ENCODE data around the gene ARMH2. TPM values are rescaled to one million over a fixed set of nuclear protein-coding genes. Genes with fewer than 3 reads are reported as not detected.

ARMH2 gene
- total RNA-seq, 6 experiments from 2014 or later: not detected

DNA sequence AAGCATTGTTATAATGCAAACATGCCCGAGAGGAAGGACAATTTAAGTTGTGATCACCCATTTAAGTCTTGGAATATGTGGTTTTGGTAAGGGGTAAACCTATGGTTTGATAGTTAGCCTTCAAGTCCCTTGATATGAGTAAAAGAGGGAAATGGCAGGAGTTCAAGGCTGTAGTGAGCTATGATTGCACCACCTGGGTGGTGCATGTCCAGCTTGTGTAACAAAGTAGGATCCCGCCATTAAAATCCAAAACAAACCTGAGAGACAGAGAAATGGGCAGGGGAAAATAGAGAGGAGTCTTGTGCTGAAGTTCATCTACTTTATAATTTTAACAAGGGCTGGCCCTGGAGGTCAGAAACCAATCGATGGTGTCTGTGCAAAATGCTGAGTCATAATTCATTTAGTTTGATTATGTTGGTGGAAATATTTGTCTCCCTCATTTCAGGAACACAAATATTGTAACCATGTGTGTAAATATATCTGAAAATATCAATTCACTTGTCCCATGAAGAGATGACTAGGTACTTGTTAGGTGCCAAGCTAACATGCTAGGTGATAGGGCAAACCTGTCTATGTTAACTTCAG, 23.2 kb upstream of the ARMH2 start:
- H3K27ac Mint-ChIP-seq: no peak overlapping the region
- H3K4me3 Mint-ChIP-seq: no peak overlapping the region
- TF ChIP-seq, protein P1, sequence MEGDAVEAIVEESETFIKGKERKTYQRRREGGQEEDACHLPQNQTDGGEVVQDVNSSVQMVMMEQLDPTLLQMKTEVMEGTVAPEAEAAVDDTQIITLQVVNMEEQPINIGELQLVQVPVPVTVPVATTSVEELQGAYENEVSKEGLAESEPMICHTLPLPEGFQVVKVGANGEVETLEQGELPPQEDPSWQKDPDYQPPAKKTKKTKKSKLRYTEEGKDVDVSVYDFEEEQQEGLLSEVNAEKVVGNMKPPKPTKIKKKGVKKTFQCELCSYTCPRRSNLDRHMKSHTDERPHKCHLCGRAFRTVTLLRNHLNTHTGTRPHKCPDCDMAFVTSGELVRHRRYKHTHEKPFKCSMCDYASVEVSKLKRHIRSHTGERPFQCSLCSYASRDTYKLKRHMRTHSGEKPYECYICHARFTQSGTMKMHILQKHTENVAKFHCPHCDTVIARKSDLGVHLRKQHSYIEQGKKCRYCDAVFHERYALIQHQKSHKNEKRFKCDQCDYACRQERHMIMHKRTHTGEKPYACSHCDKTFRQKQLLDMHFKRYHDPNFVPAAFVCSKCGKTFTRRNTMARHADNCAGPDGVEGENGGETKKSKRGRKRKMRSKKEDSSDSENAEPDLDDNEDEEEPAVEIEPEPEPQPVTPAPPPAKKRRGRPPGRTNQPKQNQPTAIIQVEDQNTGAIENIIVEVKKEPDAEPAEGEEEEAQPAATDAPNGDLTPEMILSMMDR (IDR thresholded peaks at IDR 0.05): no peak
- no peaks in the 10 kb centered on the region for H3K9me3 Mint-ChIP-seq
- no peaks in the 10 kb centered on the region; the same call in 1 of the 2 replicates for H3K27me3 Mint-ChIP-seq (ENCODE audit: insufficient read depth)
- no peak for DNase-seq
- H3K36me3 Mint-ChIP-seq (ENCODE audit: low read depth): no peaks in the 10 kb centered on the region; the same call in 1 of the 2 replicates
- H3K4me1 Mint-ChIP-seq (ENCODE audit: low read depth): peaks cover 10% of the 10 kb centered on the region; the same call in 1 of the 2 replicates

DNA sequence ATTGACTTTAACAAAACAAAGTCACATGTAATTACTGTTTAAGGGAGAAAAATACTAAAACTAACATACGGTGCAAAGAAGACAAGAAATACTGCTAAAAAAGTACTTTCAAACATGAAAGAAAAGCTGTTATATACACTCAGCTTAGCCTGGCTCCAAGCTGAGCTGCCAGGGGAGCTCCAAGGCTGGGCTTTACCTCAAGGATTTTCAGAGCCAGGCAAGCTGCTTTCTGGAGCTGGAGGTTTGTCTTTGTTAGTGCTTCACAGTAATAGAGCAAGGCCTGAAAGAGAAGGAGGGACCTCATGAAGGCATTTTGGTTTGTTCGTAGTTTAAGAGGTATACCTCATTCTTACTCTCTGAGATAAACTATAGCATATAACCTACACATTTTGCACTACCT, 19.6 kb upstream of the ARMH2 start:
- H3K4me1 Mint-ChIP-seq (ENCODE audit: low read depth): peaks cover 10% of the 10 kb centered on the region; the same call in 1 of the 2 replicates
- H3K9me3 Mint-ChIP-seq: no peaks in the 10 kb centered on the region
- TF ChIP-seq, protein P1 (IDR thresholded peaks at IDR 0.05): no peak
- H3K4me3 Mint-ChIP-seq: no peak overlapping the region
- H3K27me3 Mint-ChIP-seq (ENCODE audit: insufficient read depth): no peaks in the 10 kb centered on the region; the same call in 1 of the 2 replicates
- no peak overlapping the region for H3K27ac Mint-ChIP-seq
- no peaks in the 10 kb centered on the region; the same call in 1 of the 2 replicates for H3K36me3 Mint-ChIP-seq (ENCODE audit: low read depth)
- DNase-seq: no peak

DNA sequence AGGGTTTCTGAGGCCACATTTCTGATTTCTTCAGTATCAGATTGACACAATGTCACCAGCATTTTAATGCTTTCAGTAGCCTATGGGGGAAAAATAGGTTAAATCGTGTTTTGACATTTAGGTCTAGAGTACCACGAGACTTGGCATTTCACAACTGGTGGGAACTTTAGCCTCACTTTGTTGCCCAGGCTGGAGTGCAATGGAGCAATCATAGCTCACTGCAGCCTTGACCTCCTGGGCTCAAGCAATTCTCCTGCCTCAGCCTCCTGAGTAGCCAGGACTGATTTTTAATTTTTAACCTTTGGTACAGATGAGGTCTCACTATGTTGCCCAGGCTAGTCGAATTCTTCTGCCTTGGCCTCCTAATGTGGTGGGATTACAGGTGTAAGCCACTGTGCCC, 11.0 kb upstream of the ARMH2 start:
- Mint-ChIP-seq H3K27ac (no peak overlapping the region), H3K9me3 (no peaks in the 10 kb centered on the region), H3K4me1 (ENCODE audit: low read depth) (no peaks in the 10 kb centered on the region), H3K36me3 (ENCODE audit: low read depth) (no peaks in the 10 kb centered on the region; the same call in 1 of the 2 replicates), H3K27me3 (ENCODE audit: insufficient read depth) (no peaks in the 10 kb centered on the region), H3K4me3 (no peak overlapping the region)
- TF ChIP-seq, protein P1 (IDR thresholded peaks at IDR 0.05): no peak
- DNase-seq: no peak

DNA sequence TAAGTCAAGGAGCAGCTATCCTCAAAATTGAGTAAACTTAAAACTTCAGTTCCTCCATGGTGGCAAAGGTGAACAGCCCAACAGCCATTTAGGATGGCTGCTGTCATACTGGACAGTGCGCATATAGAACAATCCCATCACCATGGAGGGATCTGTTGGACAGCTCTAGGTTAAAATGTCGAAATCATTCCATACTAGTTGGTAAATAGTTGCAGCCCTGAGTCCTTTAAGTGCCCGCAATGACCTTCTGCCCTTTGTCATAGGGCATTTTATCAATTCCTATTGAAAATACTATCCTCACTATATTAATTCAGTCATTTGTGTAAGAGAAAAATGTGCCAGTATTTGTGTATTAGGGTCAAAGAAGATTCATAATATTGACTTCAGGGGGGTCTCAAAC, 8.9 kb upstream of the ARMH2 start:
- Mint-ChIP-seq H3K9me3 (no peaks in the 10 kb centered on the region), H3K27me3 (ENCODE audit: insufficient read depth) (no peaks in the 10 kb centered on the region; the same call in none of the 2 replicates), H3K4me3 (no peak overlapping the region), H3K36me3 (ENCODE audit: low read depth) (no peaks in the 10 kb centered on the region; the same call in 1 of the 2 replicates), H3K27ac (no peak overlapping the region), H3K4me1 (ENCODE audit: low read depth) (peaks cover 7% of the 10 kb centered on the region)
- TF ChIP-seq, protein P1 (IDR thresholded peaks at IDR 0.05): no peak
- no peak for DNase-seq

DNA sequence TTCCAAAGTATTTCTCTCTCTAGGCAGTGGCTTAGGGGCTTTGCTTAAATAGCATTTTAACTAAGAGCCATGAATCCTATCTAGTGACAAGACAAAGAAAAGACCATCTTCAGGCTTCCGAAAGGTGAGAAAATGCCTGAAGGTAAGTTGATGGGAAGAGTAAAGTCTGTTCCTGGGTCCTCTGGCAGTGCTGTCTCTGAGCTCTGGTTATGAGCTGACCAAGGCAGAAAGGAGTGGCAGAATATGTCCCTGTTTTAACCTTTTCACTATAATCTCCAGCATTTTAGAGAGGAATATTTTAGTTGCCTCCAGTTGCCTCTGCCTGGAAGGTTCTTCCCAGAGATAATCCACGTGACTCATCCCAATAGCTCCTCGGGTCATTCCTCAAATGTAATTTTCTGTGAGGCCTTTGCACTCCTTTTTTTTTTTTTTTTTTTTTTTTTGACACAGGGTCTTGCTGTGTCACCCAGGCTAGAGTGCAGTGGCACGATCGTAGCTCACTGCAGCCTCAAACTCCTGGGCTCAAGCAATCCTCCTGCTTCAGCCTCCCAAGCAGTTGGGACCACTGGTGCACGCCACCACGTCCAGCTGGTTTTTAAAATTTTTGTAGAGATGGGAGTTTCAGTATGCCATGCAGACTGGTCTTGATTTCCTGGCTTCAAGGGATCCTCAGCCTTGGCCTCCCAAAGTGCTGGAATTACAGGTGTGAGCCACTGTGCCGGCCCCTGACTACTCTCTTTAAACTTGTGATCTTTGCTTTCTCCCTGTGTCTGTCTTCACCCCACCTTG, 3.7 kb upstream of the ARMH2 start:
- H3K27me3 Mint-ChIP-seq (ENCODE audit: insufficient read depth): no peaks in the 10 kb centered on the region; the same call in none of the 2 replicates
- TF ChIP-seq, protein P1 (IDR thresholded peaks at IDR 0.05): no peak

More for the DNA sequence above, 3.7 kb upstream of the ARMH2 start:
- Mint-ChIP-seq H3K9me3 (no peaks in the 10 kb centered on the region), H3K27ac (0 out of 2 replicates have a peak overlapping the region, but pooled peaks have one; percentile 34), H3K4me1 (ENCODE audit: low read depth) (peaks cover 26% of the 10 kb centered on the region), H3K36me3 (ENCODE audit: low read depth) (no peaks in the 10 kb centered on the region), H3K4me3 (no peak overlapping the region; the same call in 1 of the 2 replicates)
- DNase-seq: peak; percentile 41

Measured in HFFc6 (cell line).